ENCODE results near the gene ZNF205.

- TF ChIP-seq CTCF (IDR thresholded peaks at IDR 0.05; ENCODE audit: insufficient read depth, low read depth, low read length) (no peak), EZH2 (IDR thresholded peaks at IDR 0.05; ENCODE audit: insufficient read depth, low read length) (no peak)
These were observed 46.3 kb downstream of the ZNF205 start for GRCh38 chr16:3158510-3159314.
